Activated naive CD4-positive, alpha-beta T cell treated with Interleukin-2 at 50 U/mL for 16 hours (primary cell): ENCODE data around the gene RNASE13.

Experiments used
- DNase-seq: peaks from one replicate; pipeline ENCODE4 v3.0.0-alpha.2; 2020

RNASE13 gene, protein sequence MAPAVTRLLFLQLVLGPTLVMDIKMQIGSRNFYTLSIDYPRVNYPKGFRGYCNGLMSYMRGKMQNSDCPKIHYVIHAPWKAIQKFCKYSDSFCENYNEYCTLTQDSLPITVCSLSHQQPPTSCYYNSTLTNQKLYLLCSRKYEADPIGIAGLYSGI

DNA sequence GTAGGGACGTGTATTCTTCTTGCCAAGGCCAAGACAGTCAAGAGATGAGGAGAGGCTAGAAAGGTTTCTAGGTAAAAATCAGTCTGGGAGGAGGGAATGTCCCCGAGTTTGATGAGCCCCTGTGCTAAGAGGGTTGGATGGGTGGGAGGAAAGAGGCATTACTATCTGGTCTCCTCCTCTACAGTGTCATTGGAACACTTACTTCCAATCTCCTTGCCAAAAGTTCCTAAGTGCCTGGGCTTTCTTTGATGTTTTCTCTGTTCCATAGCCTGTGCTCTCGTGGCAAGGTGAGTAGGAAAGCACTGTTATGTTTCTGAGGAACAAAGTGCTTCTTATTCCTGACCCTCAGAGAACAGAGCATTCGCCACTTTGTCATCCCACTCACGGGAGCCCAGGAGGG lies at the start of gene RNASE13:
RNASE13 (minus strand) TSS at position 101 of the 400 bp plus-strand sequence. CDS start 519 bp downstream, outside the sequence.
- DNase-seq: no peak

DNA sequence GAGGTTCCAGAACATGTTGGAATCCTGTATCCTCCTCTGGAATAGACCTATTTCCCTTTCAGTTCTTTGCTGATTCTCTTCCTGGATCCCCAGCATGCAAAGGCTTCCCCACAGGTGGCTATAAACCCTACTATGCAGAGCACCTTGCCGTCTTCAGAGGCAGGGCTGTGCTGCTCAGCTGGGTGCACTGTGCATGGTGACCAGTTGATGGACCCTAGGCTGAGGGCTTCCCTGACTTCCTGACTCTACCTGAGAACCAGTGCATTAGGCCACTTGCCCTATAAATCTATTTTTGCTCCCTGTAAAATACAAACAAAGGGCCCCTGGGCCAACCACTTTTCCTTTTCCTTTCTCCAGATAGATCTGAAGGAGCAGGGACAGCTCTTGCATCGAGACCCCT lies 49.8 kb upstream of the RNASE13 start:
- no peak for DNase-seq

DNA sequence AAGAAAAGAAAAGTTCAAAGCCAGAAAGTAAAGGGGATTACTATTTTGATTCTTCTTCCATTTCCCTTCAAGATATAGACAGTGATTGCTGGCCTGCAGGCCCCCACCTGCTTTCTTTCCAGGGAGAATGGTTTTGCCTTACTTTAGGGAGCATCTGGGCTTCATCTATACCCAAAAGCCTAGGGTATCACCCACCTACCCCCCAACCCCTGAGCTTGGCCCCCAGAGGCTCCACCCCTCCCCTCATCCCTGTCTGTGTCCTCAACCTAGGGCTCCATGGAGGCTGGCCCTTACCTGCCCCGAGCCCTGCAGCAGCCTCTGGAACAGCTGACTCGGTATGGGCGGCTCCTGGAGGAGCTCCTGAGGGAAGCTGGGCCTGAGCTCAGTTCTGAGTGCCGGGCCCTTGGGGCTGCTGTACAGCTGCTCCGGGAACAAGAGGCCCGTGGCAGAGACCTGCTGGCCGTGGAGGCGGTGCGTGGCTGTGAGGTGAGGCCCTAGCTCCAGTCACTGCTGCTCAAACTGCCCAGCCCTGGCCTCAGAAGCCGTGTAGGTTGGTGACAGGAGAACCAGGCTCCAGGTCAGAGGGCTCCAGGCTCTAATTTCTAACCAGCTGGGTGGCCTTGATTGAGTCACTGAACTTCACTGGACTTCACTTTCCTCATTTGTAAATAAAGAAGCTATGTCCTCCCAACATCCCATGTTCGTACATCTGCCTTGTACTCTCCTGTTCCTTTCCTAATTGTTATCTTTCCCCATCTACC lies 49.1 kb upstream of the RNASE13 start:
- DNase-seq: no peak

DNA sequence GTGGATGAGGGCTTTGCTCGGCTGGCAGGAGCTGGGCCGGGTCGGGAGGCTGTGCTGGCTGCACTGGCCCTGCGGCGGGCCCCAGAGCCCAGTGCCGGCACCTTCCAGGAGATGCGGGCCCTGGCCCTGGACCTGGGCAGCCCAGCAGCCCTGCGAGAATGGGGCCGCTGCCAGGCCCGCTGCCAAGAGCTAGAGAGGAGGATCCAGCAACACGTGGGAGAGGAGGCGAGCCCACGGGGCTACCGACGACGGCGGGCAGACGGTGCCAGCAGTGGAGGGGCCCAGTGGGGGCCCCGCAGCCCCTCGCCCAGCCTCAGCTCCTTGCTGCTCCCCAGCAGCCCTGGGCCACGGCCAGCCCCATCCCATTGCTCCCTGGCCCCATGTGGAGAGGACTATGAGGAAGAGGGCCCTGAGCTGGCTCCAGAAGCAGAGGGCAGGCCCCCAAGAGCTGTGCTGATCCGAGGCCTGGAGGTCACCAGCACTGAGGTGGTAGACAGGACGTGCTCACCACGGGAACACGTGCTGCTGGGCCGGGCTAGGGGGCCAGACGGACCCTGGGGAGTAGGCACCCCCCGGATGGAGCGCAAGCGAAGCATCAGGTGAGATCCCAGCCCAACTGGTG lies 47.0 kb upstream of the RNASE13 start:
- DNase-seq: no peak

DNA sequence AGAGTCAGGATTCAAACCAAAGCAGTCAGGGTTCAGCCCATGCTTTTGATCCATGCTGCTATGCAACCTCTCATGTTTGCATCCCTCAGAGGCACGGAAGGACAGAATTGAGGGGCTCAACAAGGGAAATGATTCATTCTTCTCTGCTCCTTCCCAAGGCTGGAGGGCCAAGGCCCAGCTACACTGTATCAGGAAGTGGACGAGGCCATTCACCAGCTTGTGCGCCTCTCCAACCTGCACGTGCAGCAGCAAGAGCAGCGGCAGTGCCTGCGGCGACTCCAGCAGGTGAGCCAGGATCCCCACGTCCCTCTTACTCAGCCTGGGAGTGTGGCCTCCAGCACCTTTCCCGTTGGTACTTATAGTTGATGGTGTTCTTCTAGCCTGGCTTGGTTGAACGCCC lies 44.1 kb upstream of the RNASE13 start:
- no peak for DNase-seq

DNA sequence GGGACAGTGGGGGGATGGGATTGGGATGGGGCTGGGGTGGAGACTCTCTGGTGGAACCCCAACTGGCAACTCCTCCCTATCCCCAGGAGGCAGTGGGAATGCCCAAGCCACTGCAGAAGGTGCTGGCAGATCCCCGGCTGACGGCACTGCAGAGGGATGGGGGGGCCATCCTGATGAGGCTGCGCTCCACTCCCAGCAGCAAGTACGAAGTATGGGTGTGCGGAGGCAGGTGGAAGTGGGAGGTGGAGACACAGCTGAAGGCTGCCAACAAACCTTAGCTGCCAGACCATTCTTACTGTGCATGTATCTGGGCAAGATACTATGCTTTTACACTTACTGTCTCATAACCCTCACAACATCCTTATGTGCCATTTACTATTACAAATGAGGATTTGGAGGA lies 43.7 kb upstream of the RNASE13 start:
- no peak for DNase-seq

DNA sequence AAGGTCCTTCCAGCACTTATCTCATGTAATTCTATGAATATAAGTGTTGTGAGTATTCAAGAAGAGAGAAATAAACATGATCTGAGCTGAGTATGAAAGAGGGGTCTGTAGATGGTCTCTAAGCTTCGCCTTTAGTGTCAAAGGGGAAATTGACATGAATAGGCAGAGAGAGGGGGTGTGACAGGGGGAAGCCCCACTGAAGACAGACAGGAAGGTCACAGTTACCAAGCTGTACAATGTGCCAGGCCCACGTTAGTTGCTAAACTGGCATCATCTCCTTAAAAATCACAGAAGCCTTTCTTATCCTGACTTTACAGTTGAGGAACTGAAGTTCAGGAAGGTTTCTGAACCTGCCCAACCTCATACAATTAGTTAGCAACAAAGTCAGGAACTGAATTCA lies 43.1 kb upstream of the RNASE13 start:
- DNase-seq: no peak

DNA sequence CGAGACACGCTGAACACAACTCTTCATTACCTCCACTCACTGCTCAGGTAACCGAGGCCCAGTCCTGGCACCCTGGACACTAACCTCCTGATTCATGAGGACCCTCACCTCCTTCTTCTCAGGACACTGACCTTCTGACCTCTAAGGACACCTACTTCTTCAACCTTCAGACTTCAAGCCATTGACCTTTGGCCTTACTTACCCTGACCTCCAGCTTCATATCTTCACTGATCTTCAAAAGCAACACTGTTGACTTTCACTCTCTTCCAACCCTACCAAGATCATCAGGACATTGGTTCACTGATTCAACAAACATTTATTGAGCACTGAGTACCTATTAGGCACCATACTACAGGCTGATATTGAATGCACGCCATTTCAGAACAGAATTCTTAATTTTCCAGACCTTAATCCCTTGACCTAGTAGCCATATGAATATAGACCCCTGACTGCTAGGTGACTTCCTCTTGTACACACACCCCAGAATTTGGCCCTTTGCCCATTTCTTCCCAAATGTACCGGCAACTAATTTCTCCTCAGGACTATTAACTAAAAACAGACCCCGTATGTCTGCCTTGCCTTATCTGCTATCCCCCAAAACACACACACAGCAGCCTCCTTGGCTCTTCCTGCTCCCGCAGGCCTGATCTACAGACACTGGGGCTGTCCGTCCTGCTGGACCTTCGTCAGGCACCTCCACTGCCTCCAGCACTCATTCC lies 41.3 kb upstream of the RNASE13 start:
- DNase-seq: no peak

DNA sequence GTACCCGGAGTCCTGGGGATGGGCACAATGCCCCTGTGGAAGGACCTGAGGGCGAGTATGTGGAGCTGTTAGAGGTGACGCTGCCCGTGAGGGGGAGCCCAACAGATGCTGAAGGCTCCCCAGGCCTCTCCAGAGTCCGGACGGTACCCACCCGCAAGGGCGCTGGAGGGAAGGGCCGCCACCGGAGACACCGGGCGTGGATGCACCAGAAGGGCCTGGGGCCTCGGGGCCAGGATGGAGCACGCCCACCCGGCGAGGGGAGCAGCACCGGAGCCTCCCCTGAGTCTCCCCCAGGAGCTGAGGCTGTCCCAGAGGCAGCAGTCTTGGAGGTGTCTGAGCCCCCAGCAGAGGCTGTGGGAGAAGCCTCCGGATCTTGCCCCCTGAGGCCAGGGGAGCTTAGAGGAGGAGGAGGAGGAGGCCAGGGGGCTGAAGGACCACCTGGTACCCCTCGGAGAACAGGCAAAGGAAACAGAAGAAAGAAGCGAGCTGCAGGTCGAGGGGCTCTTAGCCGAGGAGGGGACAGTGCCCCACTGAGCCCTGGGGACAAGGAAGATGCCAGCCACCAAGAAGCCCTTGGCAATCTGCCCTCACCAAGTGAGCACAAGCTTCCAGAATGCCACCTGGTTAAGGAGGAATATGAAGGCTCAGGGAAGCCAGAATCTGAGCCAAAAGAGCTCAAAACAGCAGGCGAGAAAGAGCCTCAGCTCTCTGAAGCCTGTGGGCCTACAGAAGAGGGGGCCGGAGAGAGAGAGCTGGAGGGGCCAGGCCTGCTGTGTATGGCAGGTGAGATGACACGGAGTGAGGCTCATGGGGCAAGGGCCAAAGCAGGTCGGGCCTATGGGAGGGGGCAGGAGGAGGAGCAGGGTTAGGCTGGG lies 40.0 kb upstream of the RNASE13 start:
- no peak for DNase-seq

DNA sequence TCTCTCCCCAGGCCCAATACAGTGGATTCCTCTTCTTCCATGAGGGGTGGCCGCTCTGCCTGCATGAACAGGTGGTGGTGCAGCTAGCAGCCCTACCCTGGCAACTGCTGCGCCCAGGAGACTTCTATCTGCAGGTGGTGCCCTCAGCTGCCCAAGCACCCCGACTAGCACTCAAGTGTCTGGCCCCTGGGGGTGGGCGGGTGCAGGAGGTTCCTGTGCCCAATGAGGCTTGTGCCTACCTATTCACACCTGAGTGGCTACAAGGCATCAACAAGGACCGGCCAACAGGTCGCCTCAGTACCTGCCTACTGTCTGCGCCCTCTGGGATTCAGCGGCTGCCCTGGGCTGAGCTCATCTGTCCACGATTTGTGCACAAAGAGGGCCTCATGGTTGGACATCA lies 39.3 kb upstream of the RNASE13 start:
- DNase-seq: no peak

DNA sequence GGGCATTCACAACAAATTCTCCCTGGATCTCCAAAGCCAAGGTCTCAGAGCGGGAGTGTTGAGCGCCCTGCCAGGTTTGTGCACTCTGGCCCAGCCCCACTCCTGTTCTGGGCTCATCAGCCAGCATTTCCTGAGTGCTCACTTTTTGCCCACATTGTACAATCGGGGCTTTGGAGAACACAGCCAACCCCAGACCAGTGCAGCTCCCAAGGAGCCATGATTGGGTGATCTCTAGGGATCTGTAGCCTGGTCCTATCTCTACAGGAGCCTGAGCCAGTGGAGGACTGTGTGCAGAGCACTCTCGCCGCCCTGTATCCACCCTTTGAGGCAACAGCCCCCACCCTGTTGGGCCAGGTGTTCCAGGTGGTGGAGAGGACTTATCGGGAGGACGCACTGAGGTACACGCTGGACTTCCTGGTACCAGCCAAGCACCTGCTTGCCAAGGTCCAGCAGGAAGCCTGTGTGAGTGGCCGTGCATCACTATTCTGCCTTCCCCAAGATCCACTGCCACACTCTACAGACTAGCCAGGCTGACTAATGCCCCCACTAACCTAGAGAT lies 38.3 kb upstream of the RNASE13 start:
- no peak for DNase-seq

DNA sequence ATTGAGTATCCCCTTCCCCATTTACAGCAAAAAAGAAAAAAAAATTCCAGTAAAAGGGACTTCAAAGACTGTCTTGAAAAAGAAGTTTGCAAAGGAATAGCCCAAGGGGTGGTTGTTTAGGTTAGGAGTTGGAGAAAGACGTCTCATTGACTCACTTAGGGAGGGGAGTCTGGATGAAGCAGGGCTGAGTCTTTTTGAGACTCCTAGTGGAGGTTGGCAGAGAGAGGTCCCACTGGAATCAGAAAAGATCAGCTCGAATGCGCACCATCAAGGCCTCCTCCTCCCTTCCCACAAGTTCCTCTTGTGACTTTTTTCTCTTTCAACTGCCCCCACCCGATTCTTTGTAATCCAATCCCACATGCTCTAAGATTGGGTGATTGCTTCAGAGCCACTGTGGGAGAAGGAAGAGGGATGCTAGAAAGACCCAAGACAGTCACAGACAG lies 37.4 kb upstream of the RNASE13 start:
- DNase-seq: no peak

DNA sequence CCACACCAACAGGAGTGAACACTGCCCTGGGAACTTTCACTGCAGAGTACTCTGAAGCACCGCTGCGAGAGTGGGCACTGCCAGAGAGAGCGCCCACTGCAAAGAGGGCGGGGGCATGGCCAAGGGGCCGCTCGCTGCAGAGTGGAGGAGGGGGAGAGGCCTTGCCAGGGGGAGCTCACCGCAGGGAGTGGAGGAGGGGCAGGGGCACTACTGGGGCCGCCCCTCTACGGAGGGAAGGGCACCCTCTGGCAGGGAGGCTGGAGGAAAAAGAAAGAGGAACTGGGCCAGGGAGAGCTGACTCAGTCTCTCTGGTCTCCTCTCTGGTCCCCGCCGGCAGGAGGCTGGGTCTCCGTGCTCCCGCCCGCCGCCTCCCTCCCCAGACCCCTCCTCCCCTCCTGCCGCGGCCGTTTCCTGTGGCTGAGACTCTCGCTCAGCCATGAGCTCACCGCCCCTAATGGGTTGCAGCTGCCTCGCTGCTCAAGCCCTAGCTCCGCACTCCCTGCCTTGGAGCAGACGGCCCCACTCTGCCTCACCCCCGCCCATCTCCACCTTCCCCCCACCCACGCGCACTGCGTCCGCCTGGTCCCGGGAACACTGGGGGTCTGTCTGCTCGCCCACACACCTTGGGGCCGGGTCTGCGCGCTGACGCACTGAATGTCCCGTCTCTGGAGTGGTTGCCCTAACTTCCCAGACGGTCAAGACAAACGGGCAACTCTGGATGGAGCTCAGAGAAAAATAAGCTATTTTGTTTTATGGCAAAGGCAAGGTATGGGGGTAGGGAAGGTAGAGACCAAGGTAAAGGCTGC lies 36.8 kb upstream of the RNASE13 start:
- DNase-seq: peak; percentile 47

DNA sequence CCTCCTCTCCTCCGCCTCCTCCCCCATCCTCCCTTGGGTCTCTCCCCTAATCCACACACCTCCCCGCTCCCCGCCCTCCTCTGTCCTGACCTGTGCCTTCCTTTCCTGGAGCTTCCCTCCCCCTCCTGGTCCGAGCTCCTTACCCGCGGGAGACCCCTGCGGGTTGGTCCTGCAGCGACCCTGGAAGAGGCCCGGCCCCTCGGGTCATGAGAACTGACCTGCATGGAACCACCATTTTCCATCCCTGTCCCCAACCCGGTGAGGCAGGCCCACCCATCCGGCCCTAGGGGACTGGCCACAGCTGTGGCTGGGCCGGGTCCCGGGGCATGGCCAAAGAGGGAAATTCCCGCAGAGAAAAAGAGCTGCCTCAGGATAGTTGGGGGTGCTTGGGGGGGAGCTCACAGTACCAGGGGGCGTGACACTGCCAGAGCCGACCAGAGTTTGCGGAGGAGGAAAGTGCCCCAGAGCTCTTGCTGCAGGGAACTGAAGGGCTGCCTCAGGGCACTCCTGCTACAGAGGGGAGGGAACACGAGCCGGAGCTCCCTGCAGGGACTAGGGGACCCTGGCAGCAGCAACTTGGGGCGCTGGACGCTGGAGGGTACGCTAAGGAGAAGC lies 36.1 kb upstream of the RNASE13 start:
- peak; percentile 11 for DNase-seq

DNA sequence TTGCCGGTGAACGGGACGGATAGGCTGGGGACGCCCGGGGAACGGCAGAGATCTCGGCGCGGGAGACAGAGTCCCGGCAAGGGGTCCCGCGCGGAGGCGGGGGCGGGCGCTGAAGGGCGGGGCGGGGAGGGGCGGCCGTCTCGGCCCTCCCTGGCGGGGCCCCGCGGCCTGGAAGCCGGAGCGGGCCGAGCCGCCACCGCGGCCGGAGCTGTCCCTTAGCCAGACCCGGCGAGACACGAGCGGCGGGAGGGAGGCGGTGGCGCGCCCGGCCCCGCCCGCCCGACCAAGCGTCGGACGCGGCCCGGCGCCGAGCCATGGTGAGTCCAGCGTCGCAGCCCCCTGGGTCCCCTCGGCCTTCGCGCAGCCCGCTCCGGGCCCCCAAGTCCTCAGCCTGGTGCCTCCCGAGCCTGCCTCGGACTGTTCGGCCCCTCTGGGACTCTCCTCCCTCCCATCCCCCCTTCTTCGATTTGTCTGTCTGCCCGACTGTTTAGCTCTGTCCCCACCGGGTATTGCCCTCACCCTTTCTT lies 35.5 kb upstream of the RNASE13 start, which contains the start of gene ARHGEF40:
ARHGEF40 (plus strand) TSS at position 222 of the 527 bp plus-strand sequence; CDS start at position 315, 93 bp downstream.
- DNase-seq: peak; percentile 30

DNA sequence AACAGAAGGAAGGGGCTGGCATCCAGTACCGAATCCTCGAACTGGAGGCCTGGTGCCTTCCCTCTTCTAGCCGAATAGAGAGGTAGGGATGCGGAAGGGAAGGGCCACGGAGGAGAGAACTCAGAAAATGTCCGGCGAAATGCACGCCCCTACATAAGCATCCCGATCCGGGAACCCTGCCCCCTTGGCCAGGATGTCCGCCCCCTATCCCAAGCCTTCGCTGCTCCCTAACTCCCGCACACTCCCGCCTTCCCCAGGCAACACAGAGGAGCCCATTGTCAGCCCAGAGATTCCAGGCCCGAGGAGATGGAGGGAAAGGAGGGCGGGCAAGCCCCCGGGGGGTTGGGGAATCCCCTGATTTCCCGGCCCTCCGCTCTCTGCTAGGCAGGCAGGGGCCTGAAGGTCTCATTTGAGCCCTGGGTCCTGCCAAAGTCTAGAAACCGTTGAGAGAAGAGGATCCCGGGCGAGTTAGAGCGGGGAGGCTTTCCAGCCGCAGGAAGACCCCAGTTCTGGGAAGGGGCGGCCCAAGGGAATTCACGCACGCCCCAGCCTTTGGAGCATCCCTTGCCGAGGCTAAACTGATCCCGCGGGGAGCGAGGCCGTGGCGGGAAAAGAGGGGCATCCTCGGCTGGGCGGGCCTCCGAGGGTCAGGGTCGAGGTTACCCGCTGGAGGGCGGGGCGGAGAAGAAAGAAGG lies 34.9 kb upstream of the RNASE13 start:
- peak; percentile 9 for DNase-seq

DNA sequence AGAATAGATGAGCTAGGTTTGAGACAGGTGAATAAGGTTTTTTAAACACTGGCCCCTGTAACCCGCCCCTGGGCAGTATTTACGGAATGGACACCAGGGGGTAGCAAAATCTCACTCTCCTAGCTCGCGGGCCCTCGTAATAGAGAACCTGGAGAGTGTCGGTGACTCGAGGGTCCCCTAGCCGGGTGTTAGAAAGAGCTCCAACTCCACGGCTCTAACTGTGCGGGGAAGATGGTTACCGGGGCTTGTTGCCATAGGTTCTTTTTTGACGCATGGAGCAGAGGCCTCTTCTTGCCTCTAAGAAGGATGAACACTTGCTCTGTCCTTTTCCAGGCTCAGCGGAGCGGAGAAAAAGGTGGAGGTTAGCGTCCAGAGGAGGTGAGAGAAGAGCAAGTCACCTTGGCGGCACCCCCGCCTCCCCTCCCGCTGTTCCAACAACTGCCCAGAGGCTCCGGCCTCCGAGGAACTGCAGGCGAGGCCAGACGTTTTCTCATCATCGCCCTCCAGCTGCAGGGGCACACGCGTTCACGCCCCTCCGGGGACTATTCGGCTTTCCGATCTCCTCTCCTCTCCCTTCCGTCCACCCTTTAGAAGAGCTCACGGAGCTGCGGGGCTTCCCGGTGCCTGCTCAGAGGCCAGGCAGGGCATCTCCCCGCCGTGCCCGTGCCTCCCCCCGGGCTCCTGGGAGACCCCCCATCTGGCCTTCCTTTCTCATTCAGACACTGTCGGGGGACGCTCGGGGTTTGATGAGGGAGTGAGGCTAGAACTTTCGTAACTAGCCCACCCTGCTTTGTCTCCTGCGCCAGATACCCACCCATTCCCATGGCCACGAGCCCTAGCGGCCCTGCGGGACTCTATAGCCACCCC lies 34.1 kb upstream of the RNASE13 start:
- peak; percentile 53 for DNase-seq

DNA sequence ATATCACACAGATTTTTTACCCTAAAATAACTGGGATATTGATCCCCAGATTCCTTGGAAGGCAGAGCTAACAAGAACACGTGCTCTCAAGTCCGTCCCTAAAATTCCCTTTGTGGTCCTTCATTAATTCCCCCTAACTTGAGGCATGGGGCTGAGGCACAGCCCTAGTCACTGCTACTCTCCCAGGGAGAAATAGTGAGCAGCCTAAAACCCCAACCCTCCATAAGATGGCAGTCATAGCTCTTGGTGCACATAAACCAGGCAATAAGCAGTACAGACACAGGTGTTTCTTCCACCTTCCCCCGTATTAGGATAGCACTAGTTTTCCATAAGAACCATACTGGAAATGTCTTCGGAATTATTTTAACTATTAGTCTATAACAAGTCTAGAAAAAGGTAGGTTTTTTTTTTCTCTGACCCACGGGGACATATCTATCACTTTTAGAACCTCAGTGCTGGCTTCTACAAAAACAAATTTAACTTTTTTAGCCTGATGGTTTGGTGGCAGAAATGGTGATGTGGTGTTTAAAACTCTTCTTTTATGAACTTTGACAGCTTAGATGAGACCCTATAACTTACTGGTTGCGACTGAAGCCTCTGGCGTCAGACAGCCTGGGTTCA lies 32.4 kb upstream of the RNASE13 start:
- no peak for DNase-seq
